PC-9 (cell line): ENCODE measurements around the gene LSS.

Experiments
- CTCF ChIP-seq: fragments of 200-600 bp; sonication (generic); conservative IDR thresholded peaks from 2 replicates; pipeline ENCODE4 v1.6.1; 2017; ENCODE audit warnings: mixed run types, antibody characterized with exemption, mild to moderate bottlenecking, moderate library complexity
- EZH2 ChIP-seq: fragments of 200-600 bp; sonication (generic); IDR thresholded peaks from 2 replicates; pipeline ENCODE4 v1.8.0; 2017; ENCODE audit warnings: antibody characterized with exemption, low read depth

- no peak for TF ChIP-seq CTCF
- TF ChIP-seq EZH2: no peak
Observed at GRCh38 chr21:46181953-46182547, 46.5 kb downstream of the LSS start.
